ENCODE data around the gene EFNB2. TPM values are rescaled to one million over a fixed set of nuclear protein-coding genes. Genes with fewer than 3 reads are reported as not detected.

Gene EFNB2
- total RNA-seq, 1 experiment from 2014 or later = 15.9 TPM

DNA sequence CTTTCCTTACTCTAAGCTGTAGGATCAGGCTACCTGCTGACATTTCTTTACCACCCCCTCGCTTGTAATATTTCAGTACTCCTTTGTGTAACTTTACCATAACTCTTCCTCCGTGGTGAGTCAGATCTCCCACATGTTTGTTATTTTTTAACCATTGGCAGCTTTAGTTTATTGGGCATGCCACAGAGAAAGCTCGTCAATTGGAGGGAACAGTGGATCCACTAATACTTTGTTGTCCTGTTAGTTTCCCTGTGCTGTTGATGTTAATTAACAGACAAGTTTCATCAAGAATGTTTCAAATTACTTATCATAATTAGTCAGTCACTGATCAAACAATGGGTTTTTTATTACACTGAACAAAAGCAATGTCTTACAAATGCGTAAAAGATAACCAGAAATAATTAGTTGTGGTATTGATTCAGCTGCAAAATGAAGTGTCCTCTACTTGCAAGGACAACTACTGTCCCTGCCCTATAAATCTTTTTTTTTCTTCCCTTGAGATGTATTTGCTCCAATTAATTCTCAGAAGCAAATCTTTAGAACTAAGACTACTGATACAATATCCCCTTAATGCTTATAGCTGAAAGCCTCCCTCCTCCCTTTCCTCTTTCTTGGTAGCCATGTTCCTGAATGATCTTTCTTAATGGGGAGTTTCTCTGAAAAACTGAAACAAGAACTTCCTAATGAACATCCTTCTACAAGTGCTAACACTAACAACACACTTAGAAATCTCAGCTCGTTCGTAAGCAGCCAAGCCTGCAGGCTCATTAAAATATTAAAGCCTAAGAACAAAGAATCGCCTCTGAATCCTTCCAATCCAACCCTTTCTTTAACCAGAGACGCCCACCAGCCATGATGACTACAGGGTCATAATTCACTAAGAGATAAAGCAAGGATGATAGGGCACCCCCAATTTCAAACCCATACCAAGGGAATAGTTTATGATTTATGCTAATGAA, 22.2 kb downstream of the EFNB2 start:
- peak; percentile 37; the same call in 1 of the 2 replicates for ATAC-seq
- Mint-ChIP-seq H3K27me3 (ENCODE audit: low read depth) (no peaks in the 10 kb centered on the region), H3K36me3 (peaks cover 12% of the 10 kb centered on the region), H3K9me3 (no peaks in the 10 kb centered on the region), H3K4me3 (peak overlapping the region; percentile 14; the same call in 1 of the 2 replicates), H3K27ac (peak overlapping the region; percentile 48), H3K4me1 (peaks cover 60% of the 10 kb centered on the region)
- no peak for DNase-seq (ENCODE audit: low spot score)
- no peak for TF ChIP-seq ELF4 (CRISPR knock-in tag; IDR thresholded peaks at IDR 0.05; ENCODE audit: low read depth)
- ChIA-PET CTCF (no interaction called here), POLR2A (no interaction called here)

DNA sequence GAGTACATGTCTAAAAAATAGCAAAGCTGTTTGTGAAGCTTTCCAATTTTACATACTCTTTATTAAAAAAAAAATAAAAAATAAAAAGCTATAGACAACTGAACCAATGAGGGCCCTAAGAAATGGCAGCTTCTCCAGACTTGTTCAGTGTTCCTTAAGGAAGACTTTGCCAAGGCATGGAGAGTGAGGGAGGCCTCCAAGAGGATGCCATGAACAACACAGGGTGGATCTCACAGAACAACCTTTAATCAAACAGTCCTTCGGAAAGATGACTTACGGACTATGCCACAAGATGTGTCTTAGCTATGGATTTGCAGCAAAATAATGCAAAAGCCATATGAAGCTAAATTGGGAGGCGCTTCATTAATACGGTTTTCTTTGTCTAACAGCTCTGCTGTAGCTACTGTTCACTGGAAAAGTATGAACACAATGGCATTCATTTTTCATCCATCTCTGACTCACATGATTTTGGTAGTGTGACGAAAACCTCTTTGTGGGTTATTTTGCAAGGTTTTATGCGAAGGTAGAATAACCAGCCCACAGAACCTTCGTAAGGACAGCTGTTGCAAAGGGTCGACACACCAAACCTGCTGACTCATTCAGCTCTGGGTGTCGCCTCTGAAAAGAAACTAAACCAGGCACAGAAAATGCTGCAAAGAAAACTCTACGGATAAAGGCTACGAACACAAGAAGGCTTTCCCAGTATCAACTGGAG, 27.7 kb downstream of the EFNB2 start:
- DNase-seq (ENCODE audit: low spot score) (no peak), ATAC-seq (0 out of 2 replicates have a peak, but pooled peaks have one; percentile 28)
- Mint-ChIP-seq H3K27me3 (ENCODE audit: low read depth) (no peaks in the 10 kb centered on the region), H3K27ac (peak overlapping the region; percentile 97), H3K9me3 (no peaks in the 10 kb centered on the region), H3K4me3 (no peak overlapping the region), H3K4me1 (peaks cover 26% of the 10 kb centered on the region), H3K36me3 (peaks cover 12% of the 10 kb centered on the region)
- ChIA-PET POLR2A (no interaction called here), CTCF (interaction anchor here (1.2 kb wide), 1 partner anchor 9 kb away, joined by 3 read pairs; no protein-coding TSS in a partner anchor)
- TF ChIP-seq ZNF219 (CRISPR knock-in tag; IDR thresholded peaks at IDR 0.05; ENCODE audit: borderline replicate concordance) (no peak), NFE2L1 (CRISPR knock-in tag; IDR thresholded peaks at IDR 0.05) (peak; percentile 81; the same call in 1 of the 2 replicates)

DNA sequence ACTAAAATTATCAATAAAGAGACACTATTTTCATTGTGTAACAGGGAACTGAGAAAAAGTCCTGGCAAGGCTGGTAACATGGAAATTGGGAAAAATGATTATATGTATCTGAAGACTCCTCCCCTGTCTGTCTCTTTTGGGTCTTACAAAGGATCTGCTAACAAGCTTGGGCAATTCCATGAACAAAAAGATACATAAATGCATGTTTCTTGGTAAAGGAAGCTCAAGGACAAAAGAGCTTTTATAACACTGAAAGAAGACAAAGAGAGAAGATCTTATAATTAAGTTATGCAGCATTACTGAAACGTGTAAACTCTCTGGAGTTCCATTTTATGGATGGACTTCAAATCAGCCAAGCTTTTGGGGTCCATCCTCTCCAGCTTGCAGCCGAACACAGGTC, 29.2 kb downstream of the EFNB2 start:
- TF ChIP-seq SP1 (CRISPR knock-in tag; conservative IDR thresholded peaks at IDR 0.05) (no peak), FOXJ3 (CRISPR knock-in tag; IDR thresholded peaks at IDR 0.05; ENCODE audit: borderline replicate concordance) (no peak), ELF4 (CRISPR knock-in tag; IDR thresholded peaks at IDR 0.05; ENCODE audit: low read depth) (no peak), KAT7 (CRISPR knock-in tag; IDR thresholded peaks at IDR 0.05; ENCODE audit: borderline replicate concordance) (no peak), NFATC4 (CRISPR knock-in tag; IDR thresholded peaks at IDR 0.05) (no peak), ETV6 (CRISPR knock-in tag; IDR thresholded peaks at IDR 0.05) (no peak), SMAD4 (CRISPR knock-in tag; IDR thresholded peaks at IDR 0.05) (no peak), NFYB (CRISPR knock-in tag; conservative IDR thresholded peaks at IDR 0.05; ENCODE audit: low read depth) (no peak), SMAD3 (CRISPR knock-in tag; IDR thresholded peaks at IDR 0.05; ENCODE audit: borderline replicate concordance) (no peak), TP53 (CRISPR knock-in tag; IDR thresholded peaks at IDR 0.05) (no peak), GTF2I (CRISPR knock-in tag; conservative IDR thresholded peaks at IDR 0.05) (no peak), MXD4 (CRISPR knock-in tag; IDR thresholded peaks at IDR 0.05; ENCODE audit: borderline replicate concordance) (no peak), NR3C1 (CRISPR knock-in tag; conservative IDR thresholded peaks at IDR 0.05; ENCODE audit: low read depth) (no peak), ZNF138 (CRISPR knock-in tag; conservative IDR thresholded peaks at IDR 0.05) (no peak)
- TF ChIP-seq, protein P1, sequence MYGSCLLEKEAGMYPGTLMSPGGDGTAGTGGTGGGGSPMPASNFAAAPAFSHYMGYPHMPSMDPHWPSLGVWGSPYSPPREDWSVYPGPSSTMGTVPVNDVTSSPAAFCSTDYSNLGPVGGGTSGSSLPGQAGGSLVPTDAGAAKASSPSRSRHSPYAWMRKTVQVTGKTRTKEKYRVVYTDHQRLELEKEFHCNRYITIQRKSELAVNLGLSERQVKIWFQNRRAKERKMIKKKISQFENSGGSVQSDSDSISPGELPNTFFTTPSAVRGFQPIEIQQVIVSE (CRISPR knock-in tag; IDR thresholded peaks at IDR 0.05; ENCODE audit: borderline replicate concordance) = no peak
- TF ChIP-seq, protein P2, sequence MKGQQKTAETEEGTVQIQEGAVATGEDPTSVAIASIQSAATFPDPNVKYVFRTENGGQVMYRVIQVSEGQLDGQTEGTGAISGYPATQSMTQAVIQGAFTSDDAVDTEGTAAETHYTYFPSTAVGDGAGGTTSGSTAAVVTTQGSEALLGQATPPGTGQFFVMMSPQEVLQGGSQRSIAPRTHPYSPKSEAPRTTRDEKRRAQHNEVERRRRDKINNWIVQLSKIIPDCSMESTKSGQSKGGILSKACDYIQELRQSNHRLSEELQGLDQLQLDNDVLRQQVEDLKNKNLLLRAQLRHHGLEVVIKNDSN (CRISPR knock-in tag; IDR thresholded peaks at IDR 0.05) = no peak
- TF ChIP-seq, protein P3, sequence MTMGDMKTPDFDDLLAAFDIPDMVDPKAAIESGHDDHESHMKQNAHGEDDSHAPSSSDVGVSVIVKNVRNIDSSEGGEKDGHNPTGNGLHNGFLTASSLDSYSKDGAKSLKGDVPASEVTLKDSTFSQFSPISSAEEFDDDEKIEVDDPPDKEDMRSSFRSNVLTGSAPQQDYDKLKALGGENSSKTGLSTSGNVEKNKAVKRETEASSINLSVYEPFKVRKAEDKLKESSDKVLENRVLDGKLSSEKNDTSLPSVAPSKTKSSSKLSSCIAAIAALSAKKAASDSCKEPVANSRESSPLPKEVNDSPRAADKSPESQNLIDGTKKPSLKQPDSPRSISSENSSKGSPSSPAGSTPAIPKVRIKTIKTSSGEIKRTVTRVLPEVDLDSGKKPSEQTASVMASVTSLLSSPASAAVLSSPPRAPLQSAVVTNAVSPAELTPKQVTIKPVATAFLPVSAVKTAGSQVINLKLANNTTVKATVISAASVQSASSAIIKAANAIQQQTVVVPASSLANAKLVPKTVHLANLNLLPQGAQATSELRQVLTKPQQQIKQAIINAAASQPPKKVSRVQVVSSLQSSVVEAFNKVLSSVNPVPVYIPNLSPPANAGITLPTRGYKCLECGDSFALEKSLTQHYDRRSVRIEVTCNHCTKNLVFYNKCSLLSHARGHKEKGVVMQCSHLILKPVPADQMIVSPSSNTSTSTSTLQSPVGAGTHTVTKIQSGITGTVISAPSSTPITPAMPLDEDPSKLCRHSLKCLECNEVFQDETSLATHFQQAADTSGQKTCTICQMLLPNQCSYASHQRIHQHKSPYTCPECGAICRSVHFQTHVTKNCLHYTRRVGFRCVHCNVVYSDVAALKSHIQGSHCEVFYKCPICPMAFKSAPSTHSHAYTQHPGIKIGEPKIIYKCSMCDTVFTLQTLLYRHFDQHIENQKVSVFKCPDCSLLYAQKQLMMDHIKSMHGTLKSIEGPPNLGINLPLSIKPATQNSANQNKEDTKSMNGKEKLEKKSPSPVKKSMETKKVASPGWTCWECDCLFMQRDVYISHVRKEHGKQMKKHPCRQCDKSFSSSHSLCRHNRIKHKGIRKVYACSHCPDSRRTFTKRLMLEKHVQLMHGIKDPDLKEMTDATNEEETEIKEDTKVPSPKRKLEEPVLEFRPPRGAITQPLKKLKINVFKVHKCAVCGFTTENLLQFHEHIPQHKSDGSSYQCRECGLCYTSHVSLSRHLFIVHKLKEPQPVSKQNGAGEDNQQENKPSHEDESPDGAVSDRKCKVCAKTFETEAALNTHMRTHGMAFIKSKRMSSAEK (CRISPR knock-in tag; IDR thresholded peaks at IDR 0.05; ENCODE audit: borderline replicate concordance) = no peak
- TF ChIP-seq, protein P4, sequence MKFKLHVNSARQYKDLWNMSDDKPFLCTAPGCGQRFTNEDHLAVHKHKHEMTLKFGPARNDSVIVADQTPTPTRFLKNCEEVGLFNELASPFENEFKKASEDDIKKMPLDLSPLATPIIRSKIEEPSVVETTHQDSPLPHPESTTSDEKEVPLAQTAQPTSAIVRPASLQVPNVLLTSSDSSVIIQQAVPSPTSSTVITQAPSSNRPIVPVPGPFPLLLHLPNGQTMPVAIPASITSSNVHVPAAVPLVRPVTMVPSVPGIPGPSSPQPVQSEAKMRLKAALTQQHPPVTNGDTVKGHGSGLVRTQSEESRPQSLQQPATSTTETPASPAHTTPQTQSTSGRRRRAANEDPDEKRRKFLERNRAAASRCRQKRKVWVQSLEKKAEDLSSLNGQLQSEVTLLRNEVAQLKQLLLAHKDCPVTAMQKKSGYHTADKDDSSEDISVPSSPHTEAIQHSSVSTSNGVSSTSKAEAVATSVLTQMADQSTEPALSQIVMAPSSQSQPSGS (CRISPR knock-in tag; IDR thresholded peaks at IDR 0.05; ENCODE audit: borderline replicate concordance, low read depth) = no peak
- Mint-ChIP-seq H3K36me3 (peaks cover 11% of the 10 kb centered on the region), H3K27me3 (ENCODE audit: low read depth) (no peaks in the 10 kb centered on the region), H3K4me3 (no peak overlapping the region), H3K4me1 (peaks cover 24% of the 10 kb centered on the region), H3K27ac (no peak overlapping the region), H3K9me3 (no peaks in the 10 kb centered on the region)
- ChIA-PET CTCF (no interaction called here), POLR2A (interaction anchor here (0.6 kb wide), 1 partner anchor 1288 kb away, joined by 3 read pairs; no protein-coding TSS in a partner anchor)
- ATAC-seq = no peak
- DNase-seq (ENCODE audit: low spot score) = no peak

Measured in WTC11 (cell line).